Putamen (tissue), 1 donor: ENCODE results near the gene ZNF25.
"Not testable (repeated sequence)": the region's sequence is repeated elsewhere in the genome, so short reads cannot be mapped to it uniquely, and the experiment has no call there.

ENCODE experiments used
- DNase-seq: peaks from one replicate; pipeline ENCODE4 v3.0.0-alpha.2; 2016; ENCODE audit warnings: low spot score

Gene ZNF25

DNA sequence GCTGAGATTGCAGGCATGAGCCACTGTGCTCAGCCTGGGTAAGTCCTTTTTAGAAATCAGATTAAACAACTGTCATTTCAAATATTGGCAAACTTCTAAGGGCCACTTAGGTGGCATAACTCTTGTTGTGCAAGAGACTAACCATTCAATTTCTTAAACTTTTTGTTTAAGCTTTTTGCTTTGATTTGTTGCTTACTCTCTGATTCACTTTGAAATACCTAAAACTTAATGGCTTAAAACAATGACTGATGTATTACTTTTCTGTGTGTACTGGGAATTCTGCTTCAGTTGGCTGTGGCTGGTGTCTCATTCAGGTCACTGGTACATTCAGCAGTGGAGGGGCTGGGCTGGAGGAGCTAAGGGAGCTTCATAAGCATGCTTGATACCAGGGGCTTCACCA is 28.9 kb downstream of the ZNF25 start:
- no peak for DNase-seq

DNA sequence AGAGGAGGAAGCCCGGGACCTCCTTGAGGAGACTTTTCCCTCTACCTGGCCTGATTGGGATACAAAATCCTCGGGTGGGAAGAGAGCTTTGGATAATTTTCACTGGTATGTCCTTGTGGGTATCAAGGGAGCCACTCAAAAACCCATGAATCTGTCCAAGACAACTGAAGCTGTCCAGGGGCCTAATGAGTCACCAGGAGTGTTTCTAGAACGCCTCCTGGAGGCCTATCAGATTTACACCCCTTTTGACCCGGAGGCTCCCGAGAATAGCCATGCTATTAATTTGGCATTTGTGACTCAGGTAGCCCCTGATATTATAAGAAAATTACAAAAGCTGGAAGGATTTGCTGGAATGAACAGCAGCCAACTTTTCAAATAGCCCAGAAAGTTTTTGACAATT is 38.6 kb downstream of the ZNF25 start:
- DNase-seq, result no peak

DNA sequence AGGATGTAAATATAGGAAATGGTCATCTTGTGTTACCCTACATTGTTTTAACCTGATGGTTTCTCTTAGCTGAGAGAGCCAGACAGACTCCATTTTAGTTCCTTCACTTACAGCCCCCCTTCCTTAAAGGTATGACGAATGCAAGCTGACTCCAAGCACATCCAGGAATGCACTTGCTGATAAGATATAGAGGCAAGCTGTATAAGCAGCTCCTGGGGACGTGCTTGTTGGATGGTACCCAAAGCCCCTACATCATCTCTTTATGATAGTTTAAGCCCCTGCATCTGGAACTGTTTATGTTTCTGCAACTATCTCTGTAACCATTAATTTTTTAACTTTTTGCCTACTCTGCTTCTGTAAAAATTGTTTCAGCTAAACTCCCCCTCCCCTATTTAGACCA is 41.7 kb downstream of the ZNF25 start:
- no peak for DNase-seq

DNA sequence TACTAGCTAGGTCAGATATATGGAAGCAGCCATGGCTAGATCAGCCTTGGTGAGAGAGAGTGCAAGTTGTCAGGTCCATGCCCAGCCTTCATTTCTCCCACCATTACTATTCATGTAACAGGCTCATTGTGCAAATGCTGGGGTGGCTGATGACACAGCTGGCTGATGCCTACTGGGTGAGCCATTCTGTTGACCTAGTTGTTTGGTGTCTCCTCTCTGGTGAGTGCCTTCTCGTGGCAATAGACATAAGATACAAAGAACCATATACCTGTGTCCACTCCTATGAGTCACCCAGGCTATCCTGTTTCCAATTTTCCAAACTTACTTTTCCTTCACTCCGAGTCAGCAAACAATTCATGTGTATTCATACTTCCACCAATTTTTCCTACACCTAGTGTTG is 46.0 kb downstream of the ZNF25 start:
- DNase-seq, result no peak

DNA sequence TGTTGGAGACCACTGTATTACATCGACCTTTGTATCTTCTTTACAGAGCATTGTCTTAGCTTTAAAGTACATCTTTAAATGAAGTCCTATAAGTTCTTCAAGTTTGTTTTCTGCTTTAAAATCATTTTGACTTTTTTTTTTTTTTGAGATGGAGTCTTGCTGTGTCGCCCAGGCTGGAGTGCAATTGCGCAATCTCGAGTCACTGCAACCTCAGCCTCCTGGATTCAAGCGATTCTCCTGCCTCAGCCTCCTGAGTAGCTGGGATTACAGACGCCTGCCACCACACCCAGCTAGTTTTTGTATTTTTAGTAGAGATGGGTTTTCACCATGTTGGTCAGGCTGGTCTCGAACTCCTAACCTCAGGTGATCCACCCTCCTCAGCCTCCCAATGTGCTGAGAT is 68.3 kb downstream of the ZNF25 start:
- not testable (repeated sequence) for DNase-seq

DNA sequence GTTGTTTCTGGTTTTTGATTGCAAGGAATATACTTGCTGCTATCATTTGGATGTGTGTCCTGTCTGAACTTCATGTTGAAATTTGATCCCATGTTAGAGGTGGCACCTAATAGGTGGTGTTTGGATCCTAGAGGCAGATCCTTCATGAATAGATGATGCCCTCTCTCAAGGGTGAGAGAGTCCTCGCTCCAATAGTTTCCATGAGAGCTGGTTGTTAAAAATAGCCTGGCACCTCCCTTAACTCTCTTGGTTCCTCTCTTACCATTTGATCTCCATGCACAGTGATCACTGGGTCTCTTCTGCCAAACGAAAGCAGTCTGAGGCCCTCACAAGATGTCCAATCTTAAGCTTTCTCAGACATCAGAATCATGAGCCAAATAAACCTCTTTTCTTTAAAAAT is 70.1 kb downstream of the ZNF25 start:
- no peak for DNase-seq
